Gastroesophageal sphincter (tissue), 3 donors: ENCODE results near the gene MED10.

Source experiments
- POLR2A ChIP-seq, 2 donors: fragments of 450-650 bp; IDR thresholded peaks; one replicate each; pipeline ENCODE4 v1.6.1; 2017; ENCODE audit warnings: antibody characterized with exemption in 2 of 2, mild to moderate bottlenecking in 2 of 2, moderate library complexity in 1 of 2
- POLR2AphosphoS5 ChIP-seq: sonication (generic); formaldehyde crosslinking; IDR thresholded peaks from one replicate; pipeline ENCODE4 v1.6.1; 2017; ENCODE audit warnings: antibody characterized with exemption
- TF ChIP-seq, protein P1 (sequence below), 4 experiments: fragments of 200-600 bp in 2 of 4; fragments of 450-650 bp in 2 of 4; sonication (generic) in 1 of 4; IDR thresholded peaks; one replicate each; pipeline ENCODE4 v1.5.1; 2017 to 2019; ENCODE audit warnings: antibody characterized with exemption in 4 of 4, mild to moderate bottlenecking in 2 of 4, moderate library complexity in 2 of 4

DNA sequence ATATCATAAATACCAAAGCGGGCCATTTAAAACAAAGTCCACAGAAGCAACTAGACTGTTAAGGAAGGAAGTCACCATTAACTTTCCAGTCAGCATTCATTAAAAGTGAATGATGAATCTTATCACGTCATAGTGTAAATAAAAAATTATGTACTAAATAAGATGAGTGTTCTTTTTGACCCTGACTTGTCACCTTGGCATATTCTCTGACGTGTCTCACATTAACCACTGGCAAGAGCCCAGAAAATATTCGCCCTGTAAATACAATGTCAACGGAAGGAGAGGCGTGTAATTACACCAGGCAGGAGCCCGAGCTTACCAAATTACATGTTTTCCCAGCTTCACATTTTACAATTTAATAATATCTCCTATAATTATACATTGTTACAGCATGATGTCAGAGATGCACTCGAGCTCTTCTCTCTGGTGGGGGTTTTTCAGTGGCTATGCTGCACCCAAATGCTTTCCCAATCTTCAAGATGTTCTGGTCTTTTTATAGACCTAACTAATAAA lies 41.0 kb upstream of the MED10 start:
- TF ChIP-seq, protein P1, sequence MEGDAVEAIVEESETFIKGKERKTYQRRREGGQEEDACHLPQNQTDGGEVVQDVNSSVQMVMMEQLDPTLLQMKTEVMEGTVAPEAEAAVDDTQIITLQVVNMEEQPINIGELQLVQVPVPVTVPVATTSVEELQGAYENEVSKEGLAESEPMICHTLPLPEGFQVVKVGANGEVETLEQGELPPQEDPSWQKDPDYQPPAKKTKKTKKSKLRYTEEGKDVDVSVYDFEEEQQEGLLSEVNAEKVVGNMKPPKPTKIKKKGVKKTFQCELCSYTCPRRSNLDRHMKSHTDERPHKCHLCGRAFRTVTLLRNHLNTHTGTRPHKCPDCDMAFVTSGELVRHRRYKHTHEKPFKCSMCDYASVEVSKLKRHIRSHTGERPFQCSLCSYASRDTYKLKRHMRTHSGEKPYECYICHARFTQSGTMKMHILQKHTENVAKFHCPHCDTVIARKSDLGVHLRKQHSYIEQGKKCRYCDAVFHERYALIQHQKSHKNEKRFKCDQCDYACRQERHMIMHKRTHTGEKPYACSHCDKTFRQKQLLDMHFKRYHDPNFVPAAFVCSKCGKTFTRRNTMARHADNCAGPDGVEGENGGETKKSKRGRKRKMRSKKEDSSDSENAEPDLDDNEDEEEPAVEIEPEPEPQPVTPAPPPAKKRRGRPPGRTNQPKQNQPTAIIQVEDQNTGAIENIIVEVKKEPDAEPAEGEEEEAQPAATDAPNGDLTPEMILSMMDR (IDR thresholded peaks at IDR 0.05): no peak
- TF ChIP-seq POLR2A (IDR thresholded peaks at IDR 0.05) (no peak), POLR2AphosphoS5 (peak; percentile 58)
